SK-N-SH treated with all-trans-retinoic acid at 6 μM for 48 hours (cell line): ENCODE results near the gene MPC1.

ENCODE experiments used
- BACH2 ChIP-seq: fragments of 250-450 bp; sonication (Bioruptor Pico); IDR thresholded peaks from 2 replicates; pipeline ENCODE4 v1.9.0; 2021; ENCODE audit warnings: mild to moderate bottlenecking, borderline replicate concordance
- CREB5 ChIP-seq: fragments of 250-450 bp; sonication (Bioruptor Pico); IDR thresholded peaks from 2 replicates; pipeline ENCODE4 v1.5.1; 2020; ENCODE audit warnings: low read depth, mild to moderate bottlenecking, moderate library complexity
- CSRNP3 ChIP-seq: fragments of 250-450 bp; sonication (Bioruptor Pico); IDR thresholded peaks from 2 replicates; pipeline ENCODE4 v1.5.1; 2021; ENCODE audit warnings: mild to moderate bottlenecking, moderate library complexity
- POU6F1 ChIP-seq: fragments of 250-450 bp; sonication (Bioruptor Pico); IDR thresholded peaks from 2 replicates; pipeline ENCODE4 v1.8.0; 2021; ENCODE audit warnings: low read depth, mild to moderate bottlenecking, moderate library complexity, borderline replicate concordance
- TCF4 ChIP-seq: fragments of 250-450 bp; sonication (Bioruptor Pico); IDR thresholded peaks from 2 replicates; pipeline ENCODE4 v1.8.0; 2021; ENCODE audit warnings: mild to moderate bottlenecking, moderate library complexity, borderline replicate concordance
- TSHZ2 ChIP-seq: fragments of 250-450 bp; sonication (Bioruptor Pico); IDR thresholded peaks from 2 replicates; pipeline ENCODE4 v1.5.0; 2020; ENCODE audit warnings: mild to moderate bottlenecking, moderate library complexity

- TF ChIP-seq CREB5 (CRISPR knock-in tag), result no peak
- TF ChIP-seq POU6F1 (CRISPR knock-in tag), result no peak
- no peak for TF ChIP-seq CSRNP3 (CRISPR knock-in tag)
- no peak for TF ChIP-seq TCF4 (CRISPR knock-in tag)
- TF ChIP-seq BACH2 (CRISPR knock-in tag), result no peak
- TF ChIP-seq TSHZ2 (CRISPR knock-in tag), result no peak
These were observed 63.8 kb downstream of the MPC1 start for GRCh38 chr6:166318649-166319600.
